NCI-H460 (cell line): ENCODE measurements around the gene ERGIC3. TPM values are rescaled to one million over a fixed set of nuclear protein-coding genes. Genes with fewer than 3 reads are reported as not detected.
"Not testable (repeated sequence)": the region's sequence is repeated elsewhere in the genome, so short reads cannot be mapped to it uniquely, and the experiment has no call there.

Experiments used
- DNase-seq: peaks from one replicate; pipeline ENCODE4 v3.0.0-alpha.2; 2016; ENCODE audit warnings: low read depth; ENCODE audit errors: extremely low read depth
- total RNA-seq: library from RNA; depleted of rRNA; stranded (reverse); fragments of >200 nt; shearing (Covaris generic); gene quantifications from 2 replicates; pipeline ENCODE4 v1.2.3, GENCODE V29; 2014

ERGIC3 gene
- total RNA-seq, 1 experiment from 2014 or later: 177 TPM

GRCh38 chr20:35517125-35517524, 24.8 kb upstream of the ERGIC3 start:
- no peak for DNase-seq

GRCh38 chr20:35517767-35518166, 24.1 kb upstream of the ERGIC3 start:
- DNase-seq: not testable (repeated sequence)

GRCh38 chr20:35518955-35519354, 22.9 kb upstream of the ERGIC3 start:
- no peak for DNase-seq

DNA sequence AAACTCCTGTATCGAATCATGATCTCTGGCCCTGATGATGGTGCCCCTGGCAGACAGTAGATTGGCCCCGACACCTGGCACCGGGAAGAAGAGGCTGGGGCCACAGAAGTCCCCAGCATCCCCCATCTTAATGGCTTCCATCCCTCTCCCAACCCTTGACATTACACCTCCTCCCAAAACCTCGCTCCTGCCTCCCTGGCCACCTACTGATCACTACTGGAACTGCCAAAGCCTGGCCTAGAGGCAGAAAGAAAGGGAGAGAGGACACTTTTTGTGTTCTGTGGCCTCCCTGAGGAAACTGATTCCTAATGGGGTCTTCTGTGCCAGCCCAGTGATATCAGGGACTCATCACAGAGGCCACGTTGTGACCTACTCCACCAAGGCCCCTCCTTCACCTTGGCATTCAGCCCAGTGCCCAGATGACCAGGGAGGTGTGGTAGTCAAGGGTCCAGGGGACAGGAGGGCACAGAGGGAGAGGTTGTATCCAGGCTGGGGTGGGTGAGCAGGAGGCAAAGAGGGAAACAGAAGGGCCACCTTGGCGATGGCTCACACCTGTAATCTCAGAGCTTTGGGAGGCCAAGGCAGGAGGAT, 18.5 kb upstream of the ERGIC3 start:
- no peak for DNase-seq

- DNase-seq: no peak
These were observed 16.2 kb upstream of the ERGIC3 start for GRCh38 chr20:35525639-35526038.

- no peak for DNase-seq
These were observed 14.6 kb upstream of the ERGIC3 start for GRCh38 chr20:35527122-35527769.

- no peak for DNase-seq
These were observed 12.3 kb upstream of the ERGIC3 start, which contains the start of gene C20orf173 for GRCh38 chr20:35529552-35529951. Gene C20orf173, minus strand, starts transcription at chr20:35529652. Its CDS starts 279 bp downstream, at chr20:35529373.

DNA sequence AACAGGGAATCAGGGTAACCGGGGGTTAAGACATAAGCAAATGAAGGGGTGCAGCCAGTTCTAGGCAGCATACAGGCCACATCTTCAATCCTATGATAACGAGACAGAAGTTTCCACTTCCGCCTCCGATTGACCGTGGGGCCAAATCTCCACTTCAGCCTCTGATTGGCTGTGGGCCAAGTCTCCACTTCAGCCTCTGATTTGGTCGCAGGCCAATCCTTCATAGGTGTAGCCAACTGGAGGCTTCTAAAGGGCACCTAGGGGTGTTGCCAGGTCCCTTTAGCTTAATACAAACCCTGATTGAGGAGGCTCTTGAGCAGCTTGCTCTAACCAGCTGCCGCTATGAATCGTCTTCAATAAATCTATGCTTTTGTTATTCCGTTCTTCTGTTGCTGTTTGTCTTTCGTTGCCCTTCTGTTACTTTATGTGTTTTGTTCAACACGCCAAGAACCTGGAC, 2.1 kb upstream of the ERGIC3 start:
- DNase-seq: no peak

GRCh38 chr20:35541118-35541782, 628 bp upstream of the ERGIC3 start:
- DNase-seq: no peak

DNA sequence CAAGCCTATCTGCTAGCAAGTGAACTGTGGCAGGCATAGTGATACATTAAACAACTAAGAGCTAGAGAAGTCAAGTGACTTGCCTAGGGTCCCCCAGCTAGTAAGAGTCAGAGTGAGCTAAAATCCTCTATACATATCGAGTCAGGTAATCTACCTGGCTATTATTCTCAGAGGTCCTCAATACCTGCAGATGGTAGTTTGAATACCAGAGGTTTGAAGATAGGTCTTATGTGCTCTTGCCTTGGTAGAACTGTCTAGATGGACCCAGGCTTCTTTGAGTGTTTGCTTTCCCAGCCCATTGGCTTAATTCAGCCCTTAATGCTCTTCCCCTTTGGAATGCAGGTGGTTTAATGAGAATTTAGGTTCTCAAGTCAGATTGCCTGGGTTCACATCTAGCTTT, 1.1 kb downstream of the ERGIC3 start:
- DNase-seq: no peak

- DNase-seq: no peak
These were observed 2.6 kb downstream of the ERGIC3 start for GRCh38 chr20:35544436-35544835.

- DNase-seq: not testable (repeated sequence)
These were observed 3.1 kb downstream of the ERGIC3 start for GRCh38 chr20:35544941-35545340.

DNA sequence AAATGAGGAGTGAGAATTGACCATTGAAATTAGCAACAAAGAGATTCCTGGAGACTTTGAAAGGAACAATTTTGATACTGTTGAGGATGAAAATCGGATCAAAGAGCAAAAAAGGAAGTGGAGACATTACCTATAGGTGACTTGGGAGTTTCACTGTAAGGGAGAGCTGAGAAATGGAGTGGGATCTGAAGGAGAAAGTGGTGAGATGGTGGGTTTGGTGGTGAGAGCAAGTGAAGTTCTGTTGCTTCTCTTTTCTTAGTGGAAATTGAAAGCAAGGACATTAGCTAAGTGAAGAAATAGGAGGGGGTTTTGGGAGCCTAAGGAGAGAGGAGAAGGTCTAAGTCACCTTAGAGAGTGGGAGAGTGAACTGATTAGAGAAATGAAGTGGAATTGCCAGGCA, 4.2 kb downstream of the ERGIC3 start:
- DNase-seq: no peak

DNA sequence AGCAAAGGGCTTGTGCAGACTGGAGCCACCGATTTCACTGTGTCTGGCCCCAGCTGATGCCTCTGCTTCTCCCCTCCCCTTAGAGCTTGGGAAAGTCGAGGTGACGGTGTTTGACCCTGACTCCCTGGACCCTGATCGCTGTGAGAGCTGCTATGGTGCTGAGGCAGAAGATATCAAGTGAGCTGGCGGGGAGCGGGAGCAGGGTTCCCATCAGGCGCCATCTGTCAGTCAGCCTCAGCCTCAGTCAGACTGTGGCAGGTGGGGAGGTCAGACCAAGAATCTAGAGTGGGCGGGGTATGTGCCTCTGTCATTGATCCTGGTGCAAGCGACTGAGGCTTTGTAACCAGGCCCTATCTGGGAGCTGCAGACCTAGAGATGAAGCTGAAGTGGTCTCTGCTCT, 5.5 kb downstream of the ERGIC3 start:
- no peak for DNase-seq

- DNase-seq: no peak
These were observed 9.6 kb downstream of the ERGIC3 start for GRCh38 chr20:35551503-35551902.

DNA sequence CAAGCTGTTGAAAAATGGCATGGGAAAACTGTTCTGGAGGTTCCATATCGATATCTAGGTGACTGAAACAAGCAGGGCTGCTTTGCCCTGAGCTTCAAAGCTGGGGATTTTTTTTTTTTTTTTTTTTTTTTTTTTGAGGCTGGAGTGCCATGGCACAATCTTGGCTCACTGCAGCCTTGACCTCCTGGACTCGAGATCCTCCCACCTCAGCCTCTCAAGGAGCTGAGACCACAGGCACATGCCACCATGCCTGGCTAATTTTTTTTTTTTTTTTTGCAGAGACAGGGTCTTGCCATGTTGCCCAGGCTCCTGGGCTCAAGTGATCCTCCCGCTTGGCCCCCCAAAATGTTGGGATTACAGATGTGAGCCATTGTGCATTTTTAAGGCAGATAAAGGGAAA, 11.0 kb downstream of the ERGIC3 start:
- no peak for DNase-seq

GRCh38 chr20:35555461-35555860, 13.6 kb downstream of the ERGIC3 start:
- not testable (repeated sequence) for DNase-seq

- no peak for DNase-seq
These were observed 14.2 kb downstream of the ERGIC3 start for GRCh38 chr20:35555951-35556645.

DNA sequence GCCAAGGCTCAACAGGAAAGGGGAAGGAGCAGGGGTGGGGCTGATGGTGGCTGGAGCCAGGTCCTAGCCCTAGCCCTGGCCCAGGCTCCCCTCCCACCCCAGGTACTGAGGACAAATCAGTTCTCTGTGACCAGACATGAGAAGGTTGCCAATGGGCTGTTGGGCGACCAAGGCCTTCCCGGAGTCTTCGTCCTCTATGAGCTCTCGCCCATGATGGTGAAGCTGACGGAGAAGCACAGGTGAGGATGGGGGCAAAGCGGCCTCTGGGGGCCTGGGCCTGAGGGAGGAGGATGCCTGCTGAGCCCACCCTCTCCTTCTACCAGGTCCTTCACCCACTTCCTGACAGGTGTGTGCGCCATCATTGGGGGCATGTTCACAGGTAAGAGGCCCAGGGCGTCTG, 15.0 kb downstream of the ERGIC3 start:
- no peak for DNase-seq

DNA sequence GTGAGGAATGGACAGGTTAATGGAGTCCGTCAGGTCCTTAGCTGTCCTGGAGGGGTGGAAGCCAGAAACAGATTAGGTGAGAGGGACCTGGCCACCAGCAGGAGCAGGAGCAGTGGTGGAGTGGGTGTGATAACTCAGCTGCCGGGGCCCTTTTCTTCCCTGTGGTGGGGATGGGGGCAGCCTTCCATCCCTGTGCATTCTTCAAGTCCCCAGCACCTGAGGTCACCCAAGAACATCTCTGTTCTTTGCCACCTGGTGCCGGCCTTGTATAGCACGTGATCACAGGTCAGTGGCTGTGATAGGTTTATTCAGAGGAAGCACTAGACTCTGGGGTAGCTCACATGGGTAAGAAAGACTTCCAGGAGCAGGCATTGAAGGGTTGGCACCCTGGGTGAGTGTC, 16.6 kb downstream of the ERGIC3 start:
- DNase-seq: no peak

- no peak for DNase-seq
These were observed 17.3 kb downstream of the ERGIC3 start for GRCh38 chr20:35559042-35559693.
